HT1080 (cell line): ENCODE results near the gene THBS1. TPM values are rescaled to one million over a fixed set of nuclear protein-coding genes. Genes with fewer than 3 reads are reported as not detected.

ENCODE experiments used
- DNase-seq: peaks from one replicate; pipeline ENCODE4 v3.0.0-alpha.2; 2015; ENCODE audit warnings: low read depth
- total RNA-seq: library from RNA; depleted of rRNA; stranded (reverse); fragments of >200 nt; shearing (Covaris generic); gene quantifications from 2 replicates; pipeline ENCODE4 v1.2.3, GENCODE V29; 2014

Gene THBS1
- total RNA-seq, 1 experiment from 2014 or later = 262 TPM

DNA sequence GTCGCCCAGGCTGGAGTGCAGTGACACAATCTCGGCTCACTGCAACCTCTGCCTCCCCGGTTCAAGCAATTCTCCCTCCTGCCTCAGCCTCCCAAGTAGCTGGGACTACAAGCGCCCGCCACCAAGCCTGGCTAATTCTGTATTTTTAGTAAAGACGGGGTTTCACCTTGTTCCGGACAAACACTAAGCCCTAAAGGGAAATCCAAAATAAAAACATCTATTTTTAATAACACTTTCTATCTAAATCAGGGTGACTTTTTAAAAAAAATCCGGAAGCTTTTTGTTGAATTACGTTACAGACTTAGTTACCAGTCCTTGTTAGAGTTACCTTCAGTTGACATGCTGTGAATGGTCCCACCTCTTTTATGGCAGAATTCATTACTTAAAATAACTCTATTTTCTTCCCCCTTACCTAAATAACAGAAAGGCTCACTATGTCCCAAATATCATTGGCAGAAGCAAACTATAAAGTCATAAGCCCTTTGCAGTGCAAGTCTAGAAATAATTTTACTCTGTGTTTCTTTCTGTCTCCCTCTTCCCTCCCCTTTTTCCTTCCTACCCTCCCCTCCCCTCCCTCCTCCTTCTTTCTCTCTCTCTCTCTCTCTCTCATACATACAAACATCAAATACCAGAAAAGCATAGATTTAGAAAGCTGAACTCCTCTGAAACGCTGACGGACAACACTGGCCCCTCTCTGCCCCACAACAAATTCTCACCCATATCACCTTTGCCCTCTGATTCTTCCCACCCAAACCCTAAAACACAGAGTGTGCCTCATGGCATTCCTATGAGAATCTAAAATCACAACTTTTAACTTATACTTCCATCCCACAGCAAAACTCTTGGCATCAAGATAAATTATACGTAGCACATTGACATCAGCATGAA, 18.3 kb downstream of the THBS1 start:
- DNase-seq = no peak

DNA sequence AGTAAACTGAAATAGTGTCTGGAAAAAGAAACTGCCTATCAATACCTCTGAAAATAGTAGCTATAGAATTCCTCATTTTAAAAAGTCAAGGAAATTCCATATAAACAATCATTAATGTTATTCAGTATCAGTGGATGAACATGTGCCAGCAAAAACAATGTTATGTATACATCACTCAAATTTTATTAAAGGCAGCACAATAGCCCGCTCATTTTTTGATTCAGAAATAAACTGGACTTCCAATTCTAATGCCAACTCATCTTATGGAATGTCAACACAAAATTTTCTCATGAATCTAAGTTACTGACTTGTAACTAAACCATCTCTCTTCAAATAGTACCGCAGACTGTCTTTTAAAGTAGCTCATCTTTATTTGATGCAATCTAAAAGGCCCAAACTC, 19.0 kb downstream of the THBS1 start:
- DNase-seq = no peak

DNA sequence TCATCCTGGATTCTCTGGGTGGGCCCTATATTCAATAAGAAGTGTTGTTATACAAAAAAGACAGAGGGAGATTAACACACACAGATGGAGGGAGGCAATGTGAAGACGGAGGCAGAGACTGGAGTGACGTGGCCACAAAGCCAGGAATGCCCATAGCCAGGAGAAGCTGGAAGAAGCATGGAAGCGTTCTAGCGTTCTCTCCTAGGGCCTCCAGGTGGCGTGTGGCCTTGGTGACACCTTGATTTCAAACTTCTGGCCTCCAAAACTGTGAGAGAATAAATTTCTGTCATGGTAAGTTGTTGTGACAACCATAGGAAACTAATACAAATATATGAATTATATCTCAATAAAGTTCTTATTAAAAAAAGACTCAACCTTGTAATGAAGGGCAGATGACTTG, 21.3 kb downstream of the THBS1 start:
- no peak for DNase-seq

DNA sequence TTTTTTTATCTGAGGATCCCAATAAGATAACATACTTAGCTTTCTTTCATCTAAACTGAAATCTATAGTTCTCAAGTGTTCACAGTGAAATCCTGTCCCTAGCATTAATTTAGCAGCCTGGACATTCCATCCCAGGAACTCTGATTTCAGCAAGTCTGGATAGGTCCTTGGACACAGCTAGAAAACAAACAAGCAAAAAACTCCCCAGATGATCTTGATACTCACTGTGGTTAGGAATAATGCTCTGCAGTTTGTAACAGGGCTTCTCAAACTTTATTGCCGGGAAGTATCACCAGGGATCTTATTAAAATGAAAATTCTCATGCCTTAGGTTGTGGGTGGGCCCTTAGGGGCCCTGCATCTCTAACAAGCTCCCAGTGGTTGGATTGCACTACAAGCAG, 24.3 kb downstream of the THBS1 start:
- DNase-seq = no peak

DNA sequence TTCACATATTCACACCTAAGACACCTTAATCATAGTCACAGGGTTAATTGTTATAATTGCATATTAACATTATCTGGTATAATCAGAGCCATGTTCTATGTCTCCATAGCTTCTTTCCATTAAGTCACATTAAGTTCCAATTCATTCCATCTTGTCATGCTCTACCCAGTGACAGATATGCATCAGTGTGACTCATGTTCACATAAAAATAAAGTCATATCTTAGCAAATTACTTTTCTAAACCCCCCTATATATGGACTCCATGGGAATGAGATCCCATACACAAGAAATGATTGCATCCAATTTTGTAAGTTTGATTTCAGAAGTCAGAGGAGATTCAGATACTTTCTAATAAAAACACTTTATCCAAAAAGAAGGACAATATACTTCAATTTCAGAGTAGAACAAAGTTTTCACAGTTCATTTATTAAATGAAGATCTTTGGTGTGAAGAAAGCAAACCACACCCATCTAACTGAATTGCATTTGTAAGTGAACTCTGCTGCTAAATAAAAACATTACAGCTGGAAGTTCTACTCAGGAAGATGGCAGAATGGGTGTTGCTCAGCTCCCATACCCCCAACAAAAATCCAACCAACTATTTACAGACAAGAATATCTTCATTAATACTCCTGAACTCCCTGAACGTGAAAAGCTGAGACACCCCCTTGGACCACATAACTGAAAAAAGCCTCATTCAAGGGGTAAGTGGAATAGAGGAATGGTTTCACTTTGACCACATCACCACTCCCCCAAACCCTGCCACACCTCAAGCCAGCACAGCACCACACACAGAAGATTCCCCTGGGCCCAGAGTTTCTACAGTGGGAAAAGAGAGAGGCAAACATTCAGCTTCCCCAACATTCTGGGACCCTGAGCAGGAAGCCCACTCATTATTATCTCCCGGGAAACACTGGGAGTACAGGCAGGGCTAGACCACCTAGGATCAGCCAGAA, 27.6 kb downstream of the THBS1 start:
- DNase-seq = no peak

DNA sequence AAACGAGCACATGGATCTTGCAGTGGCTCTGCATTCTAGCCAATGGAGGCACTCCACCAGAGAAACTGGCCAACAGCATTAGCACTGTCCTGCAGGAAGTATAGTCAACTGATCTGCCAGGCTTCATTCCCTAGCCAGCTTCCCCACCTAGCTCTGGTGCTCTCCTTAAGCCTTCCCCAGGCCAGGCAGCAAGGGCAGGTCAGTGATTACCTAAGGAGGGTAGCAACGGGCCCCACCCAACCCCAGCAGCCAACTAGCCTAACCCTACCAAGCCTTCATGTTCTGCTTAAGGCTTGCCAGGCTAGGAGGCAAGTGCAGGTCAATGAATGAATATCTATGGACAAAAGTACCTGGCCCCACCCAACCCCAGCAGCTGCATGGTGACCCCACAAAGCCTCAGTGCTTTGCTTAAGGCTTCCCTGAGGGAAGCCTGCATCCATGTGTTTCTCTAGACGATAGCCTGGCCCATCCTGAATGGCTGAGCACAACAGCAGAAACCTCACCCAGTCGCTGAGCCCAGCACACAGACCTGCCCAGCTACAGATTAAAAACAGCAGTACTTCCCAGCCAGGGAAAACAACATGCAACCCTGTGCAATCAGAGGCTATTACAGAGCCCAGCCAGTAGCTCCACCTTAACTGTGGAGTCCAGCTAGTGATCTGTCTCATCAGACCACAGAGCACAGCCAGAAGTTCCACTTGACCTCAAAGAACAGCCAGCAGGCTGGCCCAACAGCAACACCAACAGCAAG, 28.5 kb downstream of the THBS1 start:
- no peak for DNase-seq

DNA sequence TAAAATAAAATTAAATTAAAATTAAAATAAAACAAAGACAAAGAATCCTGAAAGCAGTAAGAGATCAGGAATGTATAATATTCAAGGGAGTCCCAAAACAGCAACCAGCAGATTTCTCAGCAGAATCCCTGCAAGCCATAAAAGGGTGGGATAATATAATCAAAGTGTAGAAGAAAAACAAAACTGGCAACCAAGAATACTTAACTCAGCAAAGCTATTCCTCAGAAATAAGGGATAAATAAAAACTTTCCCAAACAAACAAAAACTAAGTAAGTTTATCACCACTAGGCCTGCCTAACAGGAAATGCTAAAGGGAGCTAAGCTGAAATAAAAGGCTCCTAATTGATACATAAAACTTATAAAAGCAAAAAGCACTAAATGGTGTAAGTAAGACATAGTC, 29.8 kb downstream of the THBS1 start:
- no peak for DNase-seq

DNA sequence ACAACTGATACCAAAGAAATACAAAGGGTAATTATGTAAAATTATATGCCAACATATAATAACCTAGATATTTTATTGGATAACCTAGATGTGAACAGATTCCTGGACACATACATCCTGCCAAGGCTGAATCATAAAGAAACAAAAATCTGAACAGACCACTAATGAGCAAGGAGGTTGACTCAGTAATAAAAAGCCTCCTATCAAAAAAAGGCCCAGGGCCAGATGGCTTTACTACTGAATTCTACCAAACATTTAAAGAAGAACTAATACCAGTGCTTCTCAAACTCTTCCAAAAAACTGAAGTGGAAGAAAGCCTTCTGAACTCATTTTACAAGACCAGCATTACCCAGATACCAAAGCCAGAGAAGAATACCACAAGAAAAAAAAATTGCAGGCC, 32.4 kb downstream of the THBS1 start:
- peak; percentile 41 for DNase-seq

DNA sequence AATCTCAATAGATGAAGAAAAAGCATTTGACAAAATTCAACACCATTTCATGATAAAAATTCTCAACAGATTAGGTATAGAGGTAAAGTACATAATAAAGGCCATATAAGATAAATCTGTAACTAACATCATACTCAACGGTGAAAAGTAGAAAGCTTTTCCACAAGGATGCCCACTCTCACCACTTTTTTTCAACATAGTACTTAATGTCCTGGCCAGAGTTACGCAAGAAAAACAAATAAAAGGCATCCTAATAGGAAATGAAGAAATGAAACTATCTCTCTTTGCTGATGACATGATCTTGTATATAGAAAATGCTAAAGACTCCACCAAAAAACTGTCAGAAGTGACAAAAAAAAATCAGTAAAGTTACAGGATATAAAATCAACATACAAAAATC, 33.0 kb downstream of the THBS1 start:
- DNase-seq = no peak

DNA sequence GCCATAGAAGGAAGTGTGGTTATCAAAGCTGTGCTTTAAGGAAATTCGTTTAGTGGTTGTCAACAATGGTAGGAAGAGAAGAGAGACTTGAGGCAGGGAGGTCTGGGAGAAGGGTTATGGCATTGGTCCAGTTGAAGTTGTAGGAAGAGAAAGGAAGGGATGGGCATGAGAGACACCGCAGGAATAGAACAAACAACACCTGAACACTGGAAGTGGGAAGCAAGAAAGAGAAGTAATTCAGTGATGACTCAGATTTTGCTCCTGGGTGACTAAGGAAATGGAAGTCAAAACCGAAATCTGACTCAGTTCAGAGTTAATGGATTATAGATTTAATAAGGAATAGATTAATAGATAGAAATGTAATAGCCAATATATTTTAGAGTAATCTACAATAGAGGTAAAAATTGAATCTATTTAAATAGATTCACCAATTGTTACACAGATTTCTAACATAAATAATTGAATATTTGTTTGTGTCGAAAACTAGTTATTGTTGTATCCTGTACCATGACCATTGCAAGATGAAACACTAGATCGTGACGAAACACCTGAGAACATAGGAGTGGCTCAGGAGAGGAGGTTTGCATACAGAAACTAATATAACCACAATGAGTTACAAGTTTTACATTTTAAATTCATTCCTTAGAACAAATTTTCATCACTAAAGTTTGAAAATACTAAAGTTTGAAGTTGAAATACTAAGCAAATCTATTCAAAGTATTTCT, 36.0 kb downstream of the THBS1 start:
- peak; percentile 65 for DNase-seq

DNA sequence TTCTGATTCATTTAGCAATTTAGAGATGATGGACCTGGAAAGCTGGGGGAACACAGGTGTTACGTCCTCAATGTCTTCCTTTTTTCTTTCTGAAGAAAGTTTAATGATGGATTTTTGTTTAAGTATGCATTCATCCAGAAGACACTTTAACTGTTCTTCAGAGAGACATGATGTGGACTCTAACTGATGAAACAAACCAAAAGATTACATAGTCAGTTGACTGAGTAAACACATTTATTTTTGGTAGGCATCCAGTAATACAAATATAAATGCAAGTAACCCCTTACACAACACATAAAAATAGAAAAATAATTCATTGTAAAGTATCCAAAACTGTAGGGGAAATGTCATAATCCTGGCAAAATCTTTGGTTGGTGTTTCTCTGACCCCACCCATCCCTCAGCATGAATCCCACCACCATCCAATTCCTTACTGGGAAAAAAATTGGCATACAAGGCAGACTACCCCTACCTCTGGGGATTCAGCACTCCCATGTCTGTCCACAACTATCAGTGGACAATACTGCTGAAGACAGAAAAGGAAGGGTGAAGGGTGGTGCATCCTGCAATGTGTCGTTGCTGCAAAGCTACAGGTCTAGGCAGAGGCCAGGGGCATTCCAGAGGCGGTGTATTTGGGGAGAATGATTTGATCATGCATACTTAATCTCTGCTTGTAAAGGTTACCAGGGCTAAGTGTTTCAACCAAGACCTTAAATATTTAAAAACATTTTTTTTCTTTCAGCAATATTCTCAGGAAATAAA, 37.4 kb downstream of the THBS1 start:
- no peak for DNase-seq

DNA sequence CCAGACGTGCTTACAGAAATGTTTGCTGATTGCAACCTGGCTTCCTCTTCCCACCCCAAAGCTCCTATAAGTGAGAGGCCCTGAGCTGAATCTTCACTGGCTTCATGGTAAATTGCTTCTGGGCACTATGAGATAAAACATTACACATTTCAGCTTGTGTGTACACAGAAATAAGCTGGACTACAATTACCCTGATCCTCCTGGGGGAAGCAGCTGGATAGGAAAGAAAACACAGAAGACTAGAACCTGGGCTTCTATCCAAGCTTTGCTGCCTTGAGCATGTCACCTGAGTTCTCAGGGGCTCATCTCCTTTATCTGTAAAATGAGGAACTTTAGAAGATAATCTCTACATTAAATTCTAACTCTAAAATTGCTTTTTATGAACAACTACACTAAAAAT, 40.3 kb downstream of the THBS1 start:
- DNase-seq = no peak

DNA sequence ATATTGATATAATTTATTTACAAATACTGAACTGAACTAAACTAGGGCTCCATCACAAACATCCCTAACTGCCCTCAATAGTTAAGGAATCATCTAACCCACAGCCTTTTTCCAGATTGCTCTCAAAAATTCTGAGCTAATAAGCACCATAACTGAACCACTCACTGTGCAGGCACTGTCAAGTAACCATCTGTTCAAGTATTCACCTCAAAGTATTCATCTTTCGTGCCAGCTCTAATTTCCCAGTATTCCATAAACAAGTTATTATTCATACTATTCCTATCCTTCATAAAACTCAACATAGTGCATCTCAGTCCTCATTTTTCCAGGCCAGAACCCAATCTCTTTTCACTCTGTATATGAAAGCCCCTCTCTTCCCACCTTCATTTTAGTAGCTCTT, 41.1 kb downstream of the THBS1 start:
- DNase-seq = no peak

DNA sequence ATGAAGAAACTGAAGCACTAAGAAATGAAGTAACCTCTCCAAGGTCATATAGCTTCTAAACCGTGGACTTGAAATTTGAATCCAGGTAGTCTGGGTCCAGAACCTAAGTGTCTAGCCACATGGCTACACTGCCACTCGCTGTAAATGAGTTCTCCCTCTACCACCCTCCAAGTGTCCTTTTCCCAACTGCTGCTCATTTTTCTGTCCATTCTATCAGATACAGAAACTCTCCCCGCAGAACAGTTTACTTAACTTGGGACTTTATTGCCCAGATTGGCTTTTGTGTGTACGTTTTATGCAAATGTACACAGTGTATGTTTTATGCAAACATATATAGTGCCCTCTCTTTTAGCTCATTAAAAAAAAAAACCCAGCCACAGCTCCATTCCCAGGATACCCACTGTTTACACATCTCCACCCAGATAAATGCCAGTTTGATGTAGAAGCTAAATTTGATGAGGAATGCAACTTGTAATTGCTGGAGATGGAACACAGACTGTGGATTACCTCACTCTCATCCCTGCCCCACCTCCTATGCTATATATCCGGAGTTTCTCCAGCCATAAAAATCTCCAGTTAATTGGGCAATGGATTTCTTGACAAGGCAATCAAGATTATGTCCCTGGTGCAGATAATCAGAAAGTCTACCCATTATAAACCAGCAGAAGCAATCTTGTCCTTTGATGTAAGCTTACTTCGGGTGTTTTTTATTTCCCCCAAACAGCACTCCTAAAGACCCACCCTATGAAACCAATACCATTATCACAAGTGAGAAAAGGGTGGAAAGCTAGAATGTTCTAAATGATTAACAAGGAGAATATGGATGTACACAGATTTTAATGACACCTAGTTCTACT, 42.0 kb downstream of the THBS1 start:
- DNase-seq = no peak

DNA sequence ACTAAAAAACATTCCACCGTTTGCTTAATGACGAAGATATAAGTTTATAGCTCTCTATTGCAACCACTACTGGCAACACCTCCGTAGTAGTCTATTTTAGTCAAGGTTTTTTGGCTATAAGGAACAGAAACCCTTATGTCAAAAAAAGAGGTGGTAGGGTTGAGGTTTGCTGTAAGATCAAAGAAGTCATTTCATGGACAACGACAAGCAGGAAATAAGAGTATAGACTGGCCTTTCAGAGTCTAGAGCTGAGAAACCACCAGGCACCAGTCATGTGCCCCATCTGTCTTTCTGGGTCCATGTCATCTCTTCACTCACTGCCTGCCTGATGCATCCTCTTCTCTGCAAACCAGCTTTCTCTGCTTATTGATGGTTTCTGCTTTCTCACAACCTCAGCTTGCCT, 42.7 kb downstream of the THBS1 start:
- no peak for DNase-seq

DNA sequence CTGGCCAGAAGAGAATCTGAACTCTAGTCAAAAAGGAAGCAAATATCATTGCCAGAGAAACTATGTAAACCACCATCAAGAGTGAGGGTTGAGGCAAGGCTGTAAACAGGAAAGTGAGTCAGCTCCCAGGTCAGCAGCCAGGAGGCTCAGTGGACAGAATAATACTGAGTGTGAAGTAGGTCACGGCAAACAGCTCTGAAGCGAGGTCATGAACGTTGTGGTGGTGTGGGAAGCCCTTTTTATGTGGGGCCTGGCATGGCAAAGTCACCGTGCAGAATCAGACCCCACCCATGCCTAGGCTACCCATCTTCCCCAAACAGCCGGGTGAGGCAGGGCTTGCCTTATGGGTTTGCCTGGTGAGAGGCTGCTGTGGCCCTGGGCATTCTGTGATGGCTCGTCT, 43.9 kb downstream of the THBS1 start:
- peak; percentile 93 for DNase-seq

DNA sequence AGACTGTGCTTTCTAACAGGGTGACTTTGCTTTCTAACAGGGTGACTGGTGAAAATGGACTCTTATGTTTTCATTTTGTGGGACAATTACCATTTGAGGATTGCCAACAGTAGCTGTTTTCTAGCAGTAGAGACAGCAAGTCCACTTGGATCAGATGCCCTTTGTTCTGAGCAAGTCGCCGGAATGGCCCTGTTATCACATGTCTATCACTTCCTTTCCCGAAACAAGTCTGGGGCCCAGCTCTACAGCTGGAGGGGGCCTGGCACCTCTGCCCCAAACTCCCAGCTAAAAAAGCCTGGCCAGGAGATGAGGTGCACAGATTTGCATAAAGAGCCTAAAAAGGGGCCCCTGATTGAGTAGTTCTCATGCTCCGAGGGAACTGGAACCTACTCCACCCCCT, 44.6 kb downstream of the THBS1 start:
- no peak for DNase-seq

DNA sequence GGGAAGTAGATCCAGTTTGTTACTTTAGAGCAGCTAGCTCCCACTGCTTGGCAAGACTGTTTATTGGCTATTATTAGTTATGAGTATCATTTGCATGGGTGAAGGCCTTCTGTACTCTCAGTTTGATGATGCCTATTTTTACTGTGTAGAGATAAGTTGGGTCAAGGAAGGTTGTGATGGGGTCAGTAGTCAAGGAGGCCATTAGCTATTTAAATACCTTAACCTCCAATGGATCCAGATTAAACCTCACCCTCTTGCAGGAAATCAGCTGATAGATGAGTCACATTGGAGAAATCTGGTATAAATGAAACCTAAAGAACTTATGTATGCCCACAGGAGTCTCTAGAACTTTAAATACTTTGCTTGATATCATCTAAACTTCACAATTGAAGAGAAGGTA, 45.0 kb downstream of the THBS1 start:
- DNase-seq = peak; percentile 54

DNA sequence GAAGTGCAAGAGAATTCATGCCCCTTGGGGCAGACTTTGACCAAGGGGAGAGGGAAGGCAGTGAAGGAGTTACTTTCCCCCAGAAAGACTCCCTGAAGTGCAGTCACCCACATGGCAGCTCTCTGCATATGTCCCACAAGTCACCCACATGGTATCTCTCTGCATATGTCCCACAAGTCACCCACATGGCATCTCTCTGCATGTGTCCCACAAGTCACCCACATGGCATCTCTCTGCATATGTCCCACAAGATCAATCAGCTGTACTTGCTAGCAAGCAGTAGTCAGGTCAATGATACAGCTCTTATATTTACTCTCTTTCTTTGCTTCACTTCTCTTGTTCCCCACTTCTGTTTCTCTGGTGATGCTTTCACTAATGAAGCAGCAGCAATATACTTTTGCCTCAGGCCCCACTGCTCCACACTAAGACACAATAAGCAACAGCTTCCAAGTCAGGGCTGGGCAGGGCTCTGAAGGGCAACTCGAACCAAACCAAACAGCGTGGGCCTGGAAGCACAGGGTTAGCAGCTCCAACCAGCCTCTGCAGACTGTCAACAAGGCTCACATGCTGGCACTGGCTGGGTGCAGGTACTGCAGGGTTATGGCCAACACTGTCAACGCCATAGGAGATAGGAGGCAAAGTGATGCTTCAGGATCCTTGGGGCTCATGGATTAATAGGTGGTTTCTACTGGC, 46.7 kb downstream of the THBS1 start:
- DNase-seq = no peak
